Stimulated activated CD8-positive, alpha-beta memory T cell treated with anti-CD3 and anti-CD28 coated beads, Interleukin-7, amount 100 ng/mL, for 1 hour (primary cell): ENCODE data around the gene TNFSF11.

Experiments used
- DNase-seq, 2 donors: peaks; one replicate each; pipeline ENCODE4 v3.0.0-alpha.2; 2020; ENCODE audit warnings: low read depth in 2 of 2

Gene TNFSF11

GRCh38 chr13:42653679-42654078, 79.7 kb downstream of the TNFSF11 start:
- no peak for DNase-seq

DNA sequence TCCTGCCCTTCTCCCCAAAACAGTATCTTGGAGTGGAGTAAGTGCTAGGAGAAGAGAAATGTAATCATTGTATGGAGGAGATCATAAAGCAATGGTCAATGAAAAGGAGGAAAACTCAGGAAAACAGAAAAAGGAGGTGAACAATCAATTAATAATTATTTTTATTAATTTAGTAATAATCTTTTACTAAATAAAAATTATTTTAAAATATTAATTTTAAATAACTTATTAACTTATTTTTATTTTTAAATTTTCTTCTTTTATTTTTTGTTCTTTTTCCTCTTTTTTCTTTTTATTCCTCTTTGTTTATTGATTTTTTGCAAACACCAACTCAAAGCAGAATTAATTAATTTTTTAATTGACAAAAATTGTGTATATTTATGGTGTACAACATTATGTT, 80.3 kb downstream of the TNFSF11 start:
- DNase-seq: no peak

DNA sequence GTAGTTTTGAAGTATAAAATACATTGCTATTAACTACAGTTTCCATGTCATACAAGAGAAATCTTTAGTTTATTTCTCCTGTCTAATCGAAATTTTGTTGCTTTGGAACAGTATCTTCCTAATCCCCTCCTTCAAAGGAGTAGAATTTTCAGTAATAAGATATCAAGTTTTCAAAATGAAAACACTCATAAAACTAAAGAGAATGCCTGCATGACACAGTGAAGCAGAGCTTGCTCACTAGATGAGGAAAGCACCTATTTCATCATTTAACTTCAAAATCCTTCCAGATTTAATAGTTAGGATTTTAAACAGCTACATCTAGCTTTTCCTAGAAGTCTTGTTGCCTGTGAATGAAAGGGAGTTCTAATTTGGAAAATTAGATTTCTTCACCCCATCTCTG, 80.8 kb downstream of the TNFSF11 start:
- DNase-seq: no peak

- no peak for DNase-seq
These were observed 82.2 kb downstream of the TNFSF11 start for GRCh38 chr13:42656161-42656560.

GRCh38 chr13:42656958-42657357, 83.0 kb downstream of the TNFSF11 start:
- no peak for DNase-seq
